MCF 10A (cell line): ENCODE results near the gene AGTPBP1. TPM values are rescaled to one million over a fixed set of nuclear protein-coding genes. Genes with fewer than 3 reads are reported as not detected.
A peak's percentile ranks its signal among the peaks of the same experiment; 100 is the strongest.

ENCODE experiments used
- BruUV-seq: library from RNA; stranded (reverse); fragments of 400-500 nt; replicated peaks from 2 replicates; lab custom pipeline; 2021; lab: Mats Ljungman, UMichigan
- CTCF ChIA-PET: fragments of 300-600 bp; sonication (Branson Sonifier 250); formaldehyde crosslinking; extraction: SDS; loops from one replicate; lab custom pipeline; 2021; ENCODE audit warnings: antibody characterized with exemption, inconsistent platforms; lab: Yijun Ruan, JAX
- POLR2A ChIA-PET: fragments of 300-600, 350-650 bp; sonication (Branson Sonifier 250); formaldehyde crosslinking; extraction: SDS; loops from one replicate; lab custom pipeline; 2020; ENCODE audit warnings: antibody characterized with exemption, inconsistent platforms; lab: Yijun Ruan, JAX
- DNase-seq: peaks from one replicate; pipeline ENCODE4 v3.0.0-alpha.2; 2018; ENCODE audit not compliant: unreplicated experiment
- H3K27ac Mint-ChIP-seq: one replicate; pipeline ENCODE4 v1.8.0; 2022; ENCODE audit warnings: mild to moderate bottlenecking, low read depth, mixed read lengths; ENCODE audit not compliant: unreplicated experiment
- H3K27me3 Mint-ChIP-seq: one replicate; pipeline ENCODE4 v1.8.0; 2022; ENCODE audit warnings: mixed read lengths; ENCODE audit not compliant: insufficient read depth, unreplicated experiment
- H3K36me3 Mint-ChIP-seq: one replicate; pipeline ENCODE4 v1.8.0; 2022; ENCODE audit warnings: mild to moderate bottlenecking, moderate library complexity, mixed read lengths; ENCODE audit not compliant: insufficient read depth, unreplicated experiment
- H3K4me1 Mint-ChIP-seq: one replicate; pipeline ENCODE4 v1.8.0; 2022; ENCODE audit warnings: mixed read lengths; ENCODE audit not compliant: insufficient read depth, unreplicated experiment
- H3K4me3 Mint-ChIP-seq: one replicate; pipeline ENCODE4 v1.8.0; 2022; ENCODE audit warnings: mild to moderate bottlenecking, moderate library complexity, mixed read lengths; ENCODE audit not compliant: unreplicated experiment
- H3K9me3 Mint-ChIP-seq: one replicate; pipeline ENCODE4 v1.8.0; 2022; ENCODE audit warnings: mixed read lengths; ENCODE audit not compliant: unreplicated experiment
- intact Hi-C: fragments of 100-400 bp; cut with micrococcal nuclease; formaldehyde crosslinking; loops from 2 replicates; pipeline ENCODE4 v1.14.1; 2022
- total RNA-seq: library from RNA; stranded (reverse); gene quantifications from 2 replicates; pipeline ENCODE4 v1.2.3, GENCODE V29; 2022
- TF ChIP-seq, protein P1 (sequence below): fragments of 200-600 bp; IDR thresholded peaks from one replicate; pipeline ENCODE4 v1.8.0; 2022; ENCODE audit warnings: antibody characterized with exemption, mild to moderate bottlenecking; ENCODE audit not compliant: unreplicated experiment

Gene AGTPBP1
- total RNA-seq, 1 experiment from 2014 or later, result 27.2 TPM

DNA sequence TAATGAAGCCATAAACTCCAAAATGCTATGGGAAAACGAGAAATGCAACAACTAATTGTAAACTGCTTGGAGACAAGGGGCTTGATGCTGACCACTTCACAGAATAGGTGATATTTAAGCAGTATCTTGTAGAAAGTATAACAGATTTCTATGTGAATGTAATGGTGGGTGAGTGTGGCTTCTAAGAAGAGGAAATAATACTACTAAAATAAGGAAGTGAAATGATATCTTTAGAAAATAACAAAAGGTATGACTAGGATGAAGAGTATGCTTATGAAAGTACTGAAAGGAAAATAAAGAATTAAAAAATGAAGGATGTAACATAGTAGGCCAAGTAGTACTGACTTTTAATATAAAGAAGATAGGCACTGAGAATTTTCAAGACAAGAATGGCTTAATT lies 94.2 kb downstream of the AGTPBP1 start:
- H3K36me3 Mint-ChIP-seq, result peaks cover 5% of the 10 kb centered on the region
- CTCF ChIA-PET, result interaction anchor here (0.7 kb wide), 2 partner anchors 404 to 892 kb away, joined by 3 read pairs; no protein-coding TSS in a partner anchor
- TF ChIP-seq, protein P1, sequence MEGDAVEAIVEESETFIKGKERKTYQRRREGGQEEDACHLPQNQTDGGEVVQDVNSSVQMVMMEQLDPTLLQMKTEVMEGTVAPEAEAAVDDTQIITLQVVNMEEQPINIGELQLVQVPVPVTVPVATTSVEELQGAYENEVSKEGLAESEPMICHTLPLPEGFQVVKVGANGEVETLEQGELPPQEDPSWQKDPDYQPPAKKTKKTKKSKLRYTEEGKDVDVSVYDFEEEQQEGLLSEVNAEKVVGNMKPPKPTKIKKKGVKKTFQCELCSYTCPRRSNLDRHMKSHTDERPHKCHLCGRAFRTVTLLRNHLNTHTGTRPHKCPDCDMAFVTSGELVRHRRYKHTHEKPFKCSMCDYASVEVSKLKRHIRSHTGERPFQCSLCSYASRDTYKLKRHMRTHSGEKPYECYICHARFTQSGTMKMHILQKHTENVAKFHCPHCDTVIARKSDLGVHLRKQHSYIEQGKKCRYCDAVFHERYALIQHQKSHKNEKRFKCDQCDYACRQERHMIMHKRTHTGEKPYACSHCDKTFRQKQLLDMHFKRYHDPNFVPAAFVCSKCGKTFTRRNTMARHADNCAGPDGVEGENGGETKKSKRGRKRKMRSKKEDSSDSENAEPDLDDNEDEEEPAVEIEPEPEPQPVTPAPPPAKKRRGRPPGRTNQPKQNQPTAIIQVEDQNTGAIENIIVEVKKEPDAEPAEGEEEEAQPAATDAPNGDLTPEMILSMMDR, result no peak
- H3K4me1 Mint-ChIP-seq, result no peaks in the 10 kb centered on the region
- DNase-seq, result no peak
- POLR2A ChIA-PET, result no interaction called here
- no peaks in the 10 kb centered on the region for H3K27me3 Mint-ChIP-seq
- intact Hi-C loops, result no loop called here
- no peak overlapping the region for H3K27ac Mint-ChIP-seq
- BruUV-seq, result no TSS peak
- H3K9me3 Mint-ChIP-seq, result no peaks in the 10 kb centered on the region
- H3K4me3 Mint-ChIP-seq, result no peak overlapping the region

DNA sequence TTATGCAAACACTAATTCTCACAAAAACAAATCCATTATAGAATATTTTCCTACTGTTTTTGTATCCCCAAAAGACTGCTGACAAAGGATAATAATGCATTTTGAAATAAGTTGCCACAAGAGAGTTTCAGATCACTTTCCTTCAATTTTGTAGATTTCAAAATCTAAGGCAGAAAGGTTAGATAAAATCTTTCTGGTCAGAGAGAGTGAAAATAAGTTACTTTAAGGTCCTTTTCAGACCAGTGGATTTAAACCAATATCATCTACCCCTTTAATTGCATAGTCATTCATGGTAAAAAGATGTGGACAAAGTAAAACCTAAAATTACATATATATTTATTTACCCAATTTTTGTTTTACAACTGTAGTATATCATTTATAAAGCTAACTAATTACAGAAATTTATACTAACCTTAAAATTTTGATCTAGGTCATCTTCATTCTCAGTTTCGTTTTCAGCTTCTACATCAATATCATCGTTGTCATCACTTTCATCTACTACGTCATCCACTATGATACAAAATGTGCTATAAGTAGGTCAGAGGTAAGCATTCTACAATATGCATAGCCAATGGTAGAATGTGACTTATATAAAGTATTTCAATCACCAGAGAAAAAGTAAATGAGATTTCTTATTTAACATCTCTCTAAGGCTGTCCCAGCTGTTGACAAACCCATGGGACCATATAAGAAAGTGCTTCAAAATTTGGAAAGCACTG lies 95.7 kb downstream of the AGTPBP1 start:
- no peak overlapping the region for H3K27ac Mint-ChIP-seq
- POLR2A ChIA-PET, result interaction anchor here (0.7 kb wide), 2 partner anchors 43 to 563 kb away, joined by 3 read pairs; no protein-coding TSS in a partner anchor

DNA sequence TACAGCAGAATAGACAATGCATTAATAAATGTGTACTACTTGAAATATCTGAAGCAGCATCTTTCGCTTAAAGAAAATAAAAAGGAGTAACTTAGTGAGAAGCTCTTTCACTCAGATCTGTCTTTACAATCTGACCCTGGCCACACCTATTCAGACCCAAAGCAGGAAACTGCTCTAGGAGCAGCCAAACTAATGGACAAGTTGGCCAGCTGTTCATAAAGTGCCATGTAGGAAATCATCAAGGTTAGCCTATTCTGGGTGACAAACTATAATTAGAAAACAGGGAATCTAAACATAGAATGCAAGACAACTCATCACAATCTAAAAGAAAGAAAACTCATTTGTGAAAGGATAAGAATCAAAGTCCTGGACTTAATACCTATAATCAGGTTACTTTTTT lies 101.3 kb downstream of the AGTPBP1 start:
- TF ChIP-seq, protein P1, result no peak
- Mint-ChIP-seq H3K9me3 (no peaks in the 10 kb centered on the region), H3K27me3 (no peaks in the 10 kb centered on the region), H3K4me3 (no peak overlapping the region), H3K27ac (no peak overlapping the region), H3K4me1 (no peaks in the 10 kb centered on the region), H3K36me3 (peaks cover 10% of the 10 kb centered on the region)
- no TSS peak for BruUV-seq
- CTCF ChIA-PET, result no interaction called here
- DNase-seq, result no peak
- POLR2A ChIA-PET, result interaction anchor here (0.7 kb wide), 1 partner anchor 22 kb away, joined by 3 read pairs; no protein-coding TSS in a partner anchor
- intact Hi-C loops, result no loop called here

More for the DNA sequence above, 95.7 kb downstream of the AGTPBP1 start:
- TF ChIP-seq, protein P1, result no peak
- no peaks in the 10 kb centered on the region for H3K9me3 Mint-ChIP-seq
- H3K36me3 Mint-ChIP-seq, result peaks cover 16% of the 10 kb centered on the region
- CTCF ChIA-PET, result interaction anchor here (0.5 to 0.6 kb wide), 2 partner anchors 107 to 488 kb away, joined by 3 read pairs; no protein-coding TSS in a partner anchor
- BruUV-seq, result no TSS peak
- no peaks in the 10 kb centered on the region for H3K27me3 Mint-ChIP-seq
- no peak for DNase-seq
- intact Hi-C loops, result no loop called here
- no peak overlapping the region for H3K4me3 Mint-ChIP-seq
- no peaks in the 10 kb centered on the region for H3K4me1 Mint-ChIP-seq

DNA sequence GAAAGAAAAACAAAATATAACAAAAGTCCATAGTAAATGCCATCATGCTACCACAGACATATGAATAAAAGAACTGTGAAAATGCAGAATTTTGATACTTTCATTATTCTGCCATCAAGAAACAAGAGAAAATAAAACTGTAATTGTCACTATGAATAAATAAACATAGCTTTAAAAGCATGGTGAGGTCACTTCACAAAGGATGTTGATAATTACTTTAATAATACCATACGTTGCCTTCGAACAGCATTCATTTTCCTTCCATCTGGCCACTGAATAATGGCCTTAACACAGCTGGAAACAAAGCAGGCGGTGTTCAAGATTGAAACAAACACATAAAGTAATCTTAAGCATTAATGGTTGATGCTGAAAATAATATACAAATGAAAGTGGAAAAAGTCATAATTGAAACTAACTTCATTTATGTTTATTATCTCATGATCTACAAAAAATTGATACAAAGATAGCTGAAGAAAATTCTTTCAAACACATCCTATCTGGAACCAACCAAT lies 102.0 kb downstream of the AGTPBP1 start:
- no TSS peak for BruUV-seq
- no peaks in the 10 kb centered on the region for H3K4me1 Mint-ChIP-seq
- ChIA-PET CTCF (no interaction called here), POLR2A (interaction anchor here (0.7 kb wide), 1 partner anchor 524 kb away, joined by 4 read pairs; no protein-coding TSS in a partner anchor)
- intact Hi-C loops, result no loop called here
- peaks cover 10% of the 10 kb centered on the region for H3K36me3 Mint-ChIP-seq
- H3K27me3 Mint-ChIP-seq, result no peaks in the 10 kb centered on the region
- H3K9me3 Mint-ChIP-seq, result no peaks in the 10 kb centered on the region
- H3K27ac Mint-ChIP-seq, result peak overlapping the region; percentile 8
- DNase-seq, result no peak
- TF ChIP-seq, protein P1, result no peak
- H3K4me3 Mint-ChIP-seq, result no peak overlapping the region
